ENCODE results near the gene PRR16.
A peak's percentile ranks its signal among the peaks of the same experiment; 100 is the strongest.
"Not testable (repeated sequence)": the region's sequence is repeated elsewhere in the genome, so short reads cannot be mapped to it uniquely, and the experiment has no call there.

PRR16 gene
- long read RNA-seq, result 0 reads

GRCh38 chr5:120463991-120464626 lies at the start of gene PRR16:
Gene PRR16, plus strand, starts transcription at chr5:120464300.
- Histone ChIP-seq H3K4me3 (replicated peaks; ENCODE audit: insufficient read depth, low read length) (peak within 1 kb of the TSS; percentile 38), H3K27me3 (ENCODE audit: insufficient read depth, poor library complexity, severe bottlenecking) (no peaks in the 10 kb centered on the region), H3K27ac (replicated peaks) (no peak within 1 kb of the TSS)
- TF ChIP-seq REST (IDR thresholded peaks at IDR 0.05; ENCODE audit: insufficient replicate concordance, low read depth) (no peak), SPI1 (IDR thresholded peaks at IDR 0.05; ENCODE audit: borderline replicate concordance, low read depth) (no peak)
- DNase-seq (ENCODE audit: low read depth in 1 of 2, low spot score in 1 of 2), result peak in 1 of 2 experiments; percentile 1

GRCh38 chr5:120415985-120416384 lies 48.1 kb upstream of the PRR16 start:
- TF ChIP-seq REST (IDR thresholded peaks at IDR 0.05; ENCODE audit: insufficient replicate concordance, low read depth), result no peak
- TF ChIP-seq POLR2AphosphoS5 (IDR thresholded peaks at IDR 0.05; ENCODE audit: low read depth), result no peak
- TF ChIP-seq CTCF (IDR thresholded peaks at IDR 0.05; ENCODE audit: insufficient read depth, low read length), result no peak
- TF ChIP-seq GABPA (IDR thresholded peaks at IDR 0.05; ENCODE audit: low read depth), result no peak
- TF ChIP-seq SPI1 (IDR thresholded peaks at IDR 0.05; ENCODE audit: borderline replicate concordance, low read depth), result no peak
- Histone ChIP-seq H3K27ac (replicated peaks) (no peak overlapping the region), H3K27me3 (ENCODE audit: insufficient read depth, poor library complexity, severe bottlenecking) (no peaks in the 10 kb centered on the region), H3K4me3 (replicated peaks; ENCODE audit: insufficient read depth, low read length) (no peak overlapping the region)
- no peak for DNase-seq (ENCODE audit: low read depth in 1 of 2, low spot score in 1 of 2)

GRCh38 chr5:120419127-120419526 lies 45.0 kb upstream of the PRR16 start:
- Histone ChIP-seq H3K27ac (replicated peaks) (no peak overlapping the region), H3K27me3 (ENCODE audit: insufficient read depth, poor library complexity, severe bottlenecking) (no peaks in the 10 kb centered on the region), H3K4me3 (replicated peaks; ENCODE audit: insufficient read depth, low read length) (no peak overlapping the region)
- no peak for TF ChIP-seq REST (IDR thresholded peaks at IDR 0.05; ENCODE audit: insufficient replicate concordance, low read depth)
- TF ChIP-seq CTCF (IDR thresholded peaks at IDR 0.05; ENCODE audit: insufficient read depth, low read length), result no peak
- no peak for TF ChIP-seq SPI1 (IDR thresholded peaks at IDR 0.05; ENCODE audit: borderline replicate concordance, low read depth)
- no peak for TF ChIP-seq POLR2AphosphoS5 (IDR thresholded peaks at IDR 0.05; ENCODE audit: low read depth)
- TF ChIP-seq GABPA (IDR thresholded peaks at IDR 0.05; ENCODE audit: low read depth), result no peak
- no peak for DNase-seq (ENCODE audit: low read depth in 1 of 2, low spot score in 1 of 2)

- not testable (repeated sequence) for H3K4me3 ChIP-seq (replicated peaks; ENCODE audit: insufficient read depth, low read length); DNase-seq (ENCODE audit: low read depth in 1 of 2, low spot score in 1 of 2); H3K27ac ChIP-seq (replicated peaks); H3K27me3 ChIP-seq (ENCODE audit: insufficient read depth, poor library complexity, severe bottlenecking)
These were observed 37.3 kb upstream of the PRR16 start for GRCh38 chr5:120426633-120427275.
